HCT116 (cell line): ENCODE data around the gene NXPH1. TPM values are rescaled to one million over a fixed set of nuclear protein-coding genes. Genes with fewer than 3 reads are reported as not detected.

Source experiments
- ATAC-seq: fragments of 200-7000 bp; cut with Tn5 transposase; 2 replicates; pipeline ENCODE4 v1.9.1; 2020; ENCODE audit warnings: mild to moderate bottlenecking, moderate library complexity
- BruUV-seq: library from RNA; stranded (reverse); fragments of 400-500 nt; replicated peaks from 2 replicates; lab custom pipeline; 2021; lab: Mats Ljungman, UMichigan
- CTCF ChIA-PET: fragments of 300-600 bp; sonication (Branson Sonifier 250); formaldehyde crosslinking; loops from one replicate; lab custom pipeline; 2021; ENCODE audit warnings: antibody characterized with exemption; lab: Charles Lee
- POLR2A ChIA-PET: fragments of 300-600, 350-600 bp; sonication (Branson Sonifier 250); formaldehyde crosslinking; loops from one replicate; lab custom pipeline; 2021; ENCODE audit warnings: antibody characterized with exemption; lab: Charles Lee
- RAD21 ChIA-PET, 2 experiments: fragments of 300-600 bp; sonication (Branson Sonifier 250); formaldehyde crosslinking; loops; one replicate each; lab custom pipeline; 2023; ENCODE audit warnings: low total read pairs in 2 of 2; ENCODE audit not compliant: uncharacterized antibody in 2 of 2, unreplicated experiment in 2 of 2, low non-redundant PET in 1 of 2; lab: Charles Lee
- DNase-seq: peaks from one replicate; pipeline ENCODE4 v3.0.0-alpha.2; 2010; ENCODE audit warnings: low read depth, low spot score
- H2AFZ ChIP-seq: fragments of 200-600 bp; shearing (Covaris generic), sonication (generic); 2 replicates; pipeline ENCODE4 v1.6.1; 2017; ENCODE audit warnings: low read depth, mixed run types, mixed read lengths, antibody characterized with exemption, low read length; ENCODE audit not compliant: poor library complexity, severe bottlenecking
- H3K27ac ChIP-seq: 2 replicates; pipeline ENCODE4 v1.5.1; 2012; ENCODE audit warnings: low read depth, low read length
- H3K27me3 ChIP-seq: fragments of 200-600 bp; sonication (generic); 2 replicates; pipeline ENCODE4 v1.6.1; 2016; ENCODE audit warnings: mixed run types, low read length, mixed read lengths; ENCODE audit not compliant: insufficient read depth
- H3K36me3 ChIP-seq, 2 experiments: fragments of 200-500 bp in 1 of 2; fragments of 200-600 bp in 1 of 2; sonication (Bioruptor generic) in 1 of 2; sonication (generic) in 1 of 2; 2 replicates each; pipeline versions ENCODE4 v1.5.1 to v1.6.1; 2014 to 2016; ENCODE audit warnings: low read length in 2 of 2, inconsistent platforms in 1 of 2, mixed read lengths in 1 of 2, mixed run types in 1 of 2; ENCODE audit not compliant: insufficient read depth in 2 of 2, control insufficient read depth in 1 of 2
- H3K4me1 ChIP-seq, 2 experiments: fragments of 200-600 bp in 1 of 2; sonication (generic) in 1 of 2; 2 replicates each; pipeline versions ENCODE4 v1.5.1 to v1.6.1; 2012 to 2017; ENCODE audit warnings: low read length in 2 of 2, inconsistent platforms in 1 of 2, mild to moderate bottlenecking in 1 of 2, mixed read lengths in 1 of 2, mixed run types in 1 of 2, moderate library complexity in 1 of 2; ENCODE audit not compliant: insufficient read depth in 2 of 2, control insufficient read depth in 1 of 2
- H3K4me2 ChIP-seq: fragments of 200-600 bp; sonication (generic); 2 replicates; pipeline ENCODE4 v1.6.1; 2017; ENCODE audit warnings: mixed run types, low read length, mixed read lengths
- H3K4me3 ChIP-seq, 2 experiments: fragments of 200-600 bp in 1 of 2; sonication (generic) in 1 of 2; replicated peaks in 1 of 2; 2 replicates each; pipeline ENCODE4 v1.5.1; 2011 to 2016; ENCODE audit warnings: low read length in 2 of 2, control low read depth in 1 of 2, low read depth in 1 of 2, mild to moderate bottlenecking in 1 of 2, mixed read lengths in 1 of 2, mixed run types in 1 of 2
- H3K79me2 ChIP-seq: fragments of 200-600 bp; sonication (generic); 2 replicates; pipeline ENCODE4 v1.6.1; 2017; ENCODE audit warnings: mild to moderate bottlenecking, mixed run types, low read length, moderate library complexity, mixed read lengths; ENCODE audit not compliant: insufficient read depth
- H3K9ac ChIP-seq: fragments of 200-600 bp; sonication (generic); 2 replicates; pipeline ENCODE4 v1.6.1; 2016; ENCODE audit warnings: low read length, mixed read lengths
- H3K9me2 ChIP-seq: fragments of 200-600 bp; sonication (generic), shearing (Covaris generic); 2 replicates; pipeline ENCODE4 v1.6.1; 2017; ENCODE audit warnings: mixed run types, mild to moderate bottlenecking, moderate library complexity; ENCODE audit not compliant: insufficient read depth
- H3K9me3 ChIP-seq, 2 experiments: fragments of 200-500 bp in 1 of 2; fragments of 200-600 bp in 1 of 2; sonication (Bioruptor generic) in 1 of 2; sonication (generic) in 1 of 2; 2 replicates each; pipeline ENCODE4 v1.6.1; 2014 to 2017; ENCODE audit warnings: low read length in 2 of 2, mixed read lengths in 2 of 2, inconsistent platforms in 1 of 2, low read depth in 1 of 2, mild to moderate bottlenecking in 1 of 2, mixed run types in 1 of 2, moderate library complexity in 1 of 2; ENCODE audit not compliant: control insufficient read depth in 1 of 2, insufficient read depth in 1 of 2
- H4K20me1 ChIP-seq: fragments of 200-600 bp; sonication (generic), shearing (Covaris generic); 2 replicates; pipeline ENCODE4 v1.6.1; 2017; ENCODE audit warnings: mixed run types, mild to moderate bottlenecking, moderate library complexity; ENCODE audit not compliant: insufficient read depth
- CBX3 ChIP-seq: IDR thresholded peaks from 2 replicates; pipeline ENCODE4 v1.6.1; 2012; ENCODE audit warnings: low read depth
- EGR1 ChIP-seq: IDR thresholded peaks from 2 replicates; pipeline ENCODE4 v1.6.1; 2012; ENCODE audit warnings: low read depth
- ELF1 ChIP-seq: IDR thresholded peaks from 2 replicates; pipeline ENCODE4 v1.6.1; 2012; ENCODE audit warnings: low read depth, borderline replicate concordance
- EZH2 ChIP-seq: fragments of 200-600 bp; sonication (generic); IDR thresholded peaks from 2 replicates; pipeline ENCODE4 v1.6.1; 2017; ENCODE audit warnings: antibody characterized with exemption, mixed run types
- JUND ChIP-seq: IDR thresholded peaks from 2 replicates; pipeline ENCODE4 v1.6.1; 2012
- POLR2AphosphoS5 ChIP-seq: IDR thresholded peaks from 2 replicates; pipeline ENCODE4 v1.6.1; 2011; ENCODE audit warnings: mild to moderate bottlenecking, low read depth, low read length, moderate library complexity
- RAD21 ChIP-seq: IDR thresholded peaks from 2 replicates; pipeline ENCODE4 v1.6.1; 2012; ENCODE audit warnings: low read depth, mild to moderate bottlenecking
- SIN3A ChIP-seq: IDR thresholded peaks from 2 replicates; pipeline ENCODE4 v1.6.1; 2012; ENCODE audit warnings: low read depth
- SP1 ChIP-seq: IDR thresholded peaks from 2 replicates; pipeline ENCODE4 v1.6.1; 2012; ENCODE audit warnings: low read depth
- TCF7L2 ChIP-seq: IDR thresholded peaks from 2 replicates; pipeline ENCODE4 v1.7.0; 2011; ENCODE audit warnings: borderline replicate concordance, inconsistent platforms; ENCODE audit not compliant: insufficient read depth, insufficient read length; ENCODE audit errors: extremely low read depth
- YY1 ChIP-seq: IDR thresholded peaks from 2 replicates; pipeline ENCODE4 v1.6.1; 2011; ENCODE audit warnings: low read length, low read depth, moderate library complexity, mild to moderate bottlenecking; ENCODE audit not compliant: insufficient replicate concordance; ENCODE audit errors: extremely low read depth
- ZFX ChIP-seq: fragments of 450-650 bp; IDR thresholded peaks from 2 replicates; pipeline ENCODE4 v1.6.1; 2017
- ZNF274 ChIP-seq: fragments of 200-500 bp; sonication (Bioruptor generic); IDR thresholded peaks from 2 replicates; pipeline ENCODE4 v1.6.1; 2014; ENCODE audit warnings: mild to moderate bottlenecking, low read depth, low read length, inconsistent platforms
- intact Hi-C: fragments of 100-400 bp; cut with micrococcal nuclease; formaldehyde crosslinking; loops from 2 replicates; pipeline ENCODE4 v1.10.0; 2022
- total RNA-seq: library from RNA; stranded (reverse); gene quantifications from one replicate; pipeline ENCODE4 v1.2.1, GENCODE V29; 2021; ENCODE audit not compliant: unreplicated experiment
- TF ChIP-seq, protein P1 (sequence below): IDR thresholded peaks from 2 replicates; pipeline ENCODE4 v1.6.1; 2012; ENCODE audit warnings: low read depth

Gene NXPH1
- total RNA-seq, 1 experiment from 2014 or later, result 0.17 TPM

- H3K27me3 ChIP-seq, result peaks cover 4% of the 10 kb centered on the region; the same call in 1 of the 2 replicates
- DNase-seq (no peak), ATAC-seq (no peak)
- no peak overlapping the region for H3K4me3 ChIP-seq
- POLR2A ChIA-PET, result no interaction called here
- no peak overlapping the region for H2AFZ ChIP-seq
- H3K36me3 ChIP-seq, result no peaks in the 10 kb centered on the region
- no peaks in the 10 kb centered on the region for H3K4me1 ChIP-seq
- no peaks in the 10 kb centered on the region for H3K79me2 ChIP-seq
- RAD21 ChIA-PET, result no interaction called here
- no peak overlapping the region for H3K27ac ChIP-seq
- H4K20me1 ChIP-seq, result no peaks in the 10 kb centered on the region
- BruUV-seq, result no TSS peak
- TF ChIP-seq, protein P1, sequence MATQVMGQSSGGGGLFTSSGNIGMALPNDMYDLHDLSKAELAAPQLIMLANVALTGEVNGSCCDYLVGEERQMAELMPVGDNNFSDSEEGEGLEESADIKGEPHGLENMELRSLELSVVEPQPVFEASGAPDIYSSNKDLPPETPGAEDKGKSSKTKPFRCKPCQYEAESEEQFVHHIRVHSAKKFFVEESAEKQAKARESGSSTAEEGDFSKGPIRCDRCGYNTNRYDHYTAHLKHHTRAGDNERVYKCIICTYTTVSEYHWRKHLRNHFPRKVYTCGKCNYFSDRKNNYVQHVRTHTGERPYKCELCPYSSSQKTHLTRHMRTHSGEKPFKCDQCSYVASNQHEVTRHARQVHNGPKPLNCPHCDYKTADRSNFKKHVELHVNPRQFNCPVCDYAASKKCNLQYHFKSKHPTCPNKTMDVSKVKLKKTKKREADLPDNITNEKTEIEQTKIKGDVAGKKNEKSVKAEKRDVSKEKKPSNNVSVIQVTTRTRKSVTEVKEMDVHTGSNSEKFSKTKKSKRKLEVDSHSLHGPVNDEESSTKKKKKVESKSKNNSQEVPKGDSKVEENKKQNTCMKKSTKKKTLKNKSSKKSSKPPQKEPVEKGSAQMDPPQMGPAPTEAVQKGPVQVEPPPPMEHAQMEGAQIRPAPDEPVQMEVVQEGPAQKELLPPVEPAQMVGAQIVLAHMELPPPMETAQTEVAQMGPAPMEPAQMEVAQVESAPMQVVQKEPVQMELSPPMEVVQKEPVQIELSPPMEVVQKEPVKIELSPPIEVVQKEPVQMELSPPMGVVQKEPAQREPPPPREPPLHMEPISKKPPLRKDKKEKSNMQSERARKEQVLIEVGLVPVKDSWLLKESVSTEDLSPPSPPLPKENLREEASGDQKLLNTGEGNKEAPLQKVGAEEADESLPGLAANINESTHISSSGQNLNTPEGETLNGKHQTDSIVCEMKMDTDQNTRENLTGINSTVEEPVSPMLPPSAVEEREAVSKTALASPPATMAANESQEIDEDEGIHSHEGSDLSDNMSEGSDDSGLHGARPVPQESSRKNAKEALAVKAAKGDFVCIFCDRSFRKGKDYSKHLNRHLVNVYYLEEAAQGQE, result peak; percentile 63
- TF ChIP-seq EZH2, result no peak
- intact Hi-C loops, result no loop called here
- H3K9me2 ChIP-seq, result no peaks in the 10 kb centered on the region
- no peak overlapping the region for H3K4me2 ChIP-seq
- H3K9me3 ChIP-seq, result no peaks in the 10 kb centered on the region
- CTCF ChIA-PET, result no interaction called here
- no peak overlapping the region for H3K9ac ChIP-seq
Observed at GRCh38 chr7:8442814-8443304, 9.4 kb downstream of the NXPH1 start.

DNA sequence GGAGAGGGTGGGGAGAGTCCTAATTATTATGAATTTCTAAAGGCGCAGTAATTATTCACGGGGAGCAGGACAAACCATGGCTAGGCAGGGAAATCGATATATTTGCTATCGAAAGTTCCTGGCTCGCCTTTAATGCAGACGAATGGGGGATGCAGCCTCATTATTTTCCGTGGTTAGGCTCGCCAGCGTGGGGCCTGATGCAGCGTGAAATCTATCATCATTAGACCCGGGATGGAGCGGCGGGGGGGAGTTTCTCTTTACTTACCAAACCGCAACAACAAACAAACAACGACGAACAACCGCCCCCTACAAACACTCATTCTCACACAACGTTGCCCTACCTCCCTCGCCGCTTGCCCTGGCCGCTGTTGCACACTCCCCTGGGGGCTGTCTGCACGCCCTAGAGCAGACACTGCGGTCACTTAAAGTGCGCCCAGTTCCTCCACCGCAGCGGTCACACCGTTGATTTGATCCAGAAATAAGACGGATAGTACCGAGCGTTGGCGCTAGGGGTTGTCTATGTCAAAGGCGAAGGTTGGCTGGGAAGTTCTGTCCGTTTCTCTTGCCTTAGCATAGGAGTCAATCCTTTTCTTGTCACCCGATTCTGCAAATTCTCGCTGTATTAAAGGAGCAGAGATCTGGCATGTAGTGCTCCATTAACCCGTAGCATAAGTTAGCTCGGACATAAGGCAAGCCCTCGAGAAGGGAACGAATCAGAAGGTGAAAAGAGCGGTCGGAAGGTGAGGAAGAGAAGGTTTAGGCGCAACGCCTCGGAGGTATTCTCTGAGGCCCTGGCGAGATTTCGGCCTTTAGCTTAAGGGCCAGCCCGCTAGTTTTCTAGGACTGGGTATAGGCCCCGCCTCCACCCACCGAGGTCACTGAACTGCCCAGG is 10.4 kb downstream of the NXPH1 start:
- Histone ChIP-seq H3K4me2 (no peak overlapping the region), H3K4me1 (no peaks in the 10 kb centered on the region), H3K27me3 (no peaks in the 10 kb centered on the region), H3K9me3 (no peaks in the 10 kb centered on the region), H2AFZ (no peak overlapping the region), H3K4me3 (no peak overlapping the region), H4K20me1 (no peaks in the 10 kb centered on the region), H3K79me2 (no peaks in the 10 kb centered on the region), H3K9ac (no peak overlapping the region), H3K27ac (no peak overlapping the region), H3K9me2 (no peaks in the 10 kb centered on the region), H3K36me3 (no peaks in the 10 kb centered on the region)
- ChIA-PET CTCF (interaction anchor here (0.9 to 1.0 kb wide), 2 partner anchors 12 to 280 kb away, joined by 3 read pairs; no protein-coding TSS in a partner anchor), POLR2A (no interaction called here), RAD21 (no interaction called here)
- DNase-seq (no peak), ATAC-seq (no peak)
- no TSS peak for BruUV-seq
- intact Hi-C loops, result no loop called here
- TF ChIP-seq EZH2, result no peak
- TF ChIP-seq SIN3A, result no peak
- no peak for TF ChIP-seq RAD21
- TF ChIP-seq ZFX, result no peak
- TF ChIP-seq YY1, result no peak
- TF ChIP-seq CBX3, result no peak
- TF ChIP-seq ELF1, result no peak
- TF ChIP-seq ZNF274, result no peak
- TF ChIP-seq EGR1, result no peak
- TF ChIP-seq JUND, result no peak
- no peak for TF ChIP-seq SP1
- TF ChIP-seq POLR2AphosphoS5, result no peak
- no peak for TF ChIP-seq TCF7L2
